GM10266 (cell line): Measurements from ENCODE around the gene STK10.
A peak's percentile ranks its signal among the peaks of the same experiment; 100 is the strongest.

ENCODE experiments used
- DNase-seq: peaks from one replicate; pipeline ENCODE4 v3.0.0; 2012; ENCODE audit errors: extremely low spot score
- TF ChIP-seq, protein P1 (sequence below): IDR thresholded peaks from 2 replicates; pipeline ENCODE4 v1.5.1; 2012; ENCODE audit warnings: mild to moderate bottlenecking, low read depth; ENCODE audit not compliant: control insufficient read depth, insufficient read depth; ENCODE audit errors: missing control alignments

STK10 gene

DNA sequence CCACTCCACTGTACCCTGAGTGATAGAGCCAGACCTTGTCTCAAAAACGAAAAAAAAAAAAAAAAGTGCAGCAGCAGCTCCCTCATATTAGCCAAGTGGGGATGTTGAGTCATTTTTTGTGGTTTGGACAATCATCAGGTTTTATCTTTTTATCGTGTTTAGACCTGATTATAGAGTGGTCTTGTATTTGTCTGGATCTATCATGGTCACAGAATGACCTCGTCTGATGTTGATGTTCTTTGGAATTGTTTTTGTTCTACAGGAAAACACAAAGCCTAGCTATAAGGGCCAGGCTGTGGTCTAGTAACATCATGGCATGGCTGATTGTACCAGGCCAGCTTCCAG is 179.9 kb downstream of the STK10 start:
- DNase-seq: no peak
- TF ChIP-seq, protein P1, sequence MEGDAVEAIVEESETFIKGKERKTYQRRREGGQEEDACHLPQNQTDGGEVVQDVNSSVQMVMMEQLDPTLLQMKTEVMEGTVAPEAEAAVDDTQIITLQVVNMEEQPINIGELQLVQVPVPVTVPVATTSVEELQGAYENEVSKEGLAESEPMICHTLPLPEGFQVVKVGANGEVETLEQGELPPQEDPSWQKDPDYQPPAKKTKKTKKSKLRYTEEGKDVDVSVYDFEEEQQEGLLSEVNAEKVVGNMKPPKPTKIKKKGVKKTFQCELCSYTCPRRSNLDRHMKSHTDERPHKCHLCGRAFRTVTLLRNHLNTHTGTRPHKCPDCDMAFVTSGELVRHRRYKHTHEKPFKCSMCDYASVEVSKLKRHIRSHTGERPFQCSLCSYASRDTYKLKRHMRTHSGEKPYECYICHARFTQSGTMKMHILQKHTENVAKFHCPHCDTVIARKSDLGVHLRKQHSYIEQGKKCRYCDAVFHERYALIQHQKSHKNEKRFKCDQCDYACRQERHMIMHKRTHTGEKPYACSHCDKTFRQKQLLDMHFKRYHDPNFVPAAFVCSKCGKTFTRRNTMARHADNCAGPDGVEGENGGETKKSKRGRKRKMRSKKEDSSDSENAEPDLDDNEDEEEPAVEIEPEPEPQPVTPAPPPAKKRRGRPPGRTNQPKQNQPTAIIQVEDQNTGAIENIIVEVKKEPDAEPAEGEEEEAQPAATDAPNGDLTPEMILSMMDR: no peak

DNA sequence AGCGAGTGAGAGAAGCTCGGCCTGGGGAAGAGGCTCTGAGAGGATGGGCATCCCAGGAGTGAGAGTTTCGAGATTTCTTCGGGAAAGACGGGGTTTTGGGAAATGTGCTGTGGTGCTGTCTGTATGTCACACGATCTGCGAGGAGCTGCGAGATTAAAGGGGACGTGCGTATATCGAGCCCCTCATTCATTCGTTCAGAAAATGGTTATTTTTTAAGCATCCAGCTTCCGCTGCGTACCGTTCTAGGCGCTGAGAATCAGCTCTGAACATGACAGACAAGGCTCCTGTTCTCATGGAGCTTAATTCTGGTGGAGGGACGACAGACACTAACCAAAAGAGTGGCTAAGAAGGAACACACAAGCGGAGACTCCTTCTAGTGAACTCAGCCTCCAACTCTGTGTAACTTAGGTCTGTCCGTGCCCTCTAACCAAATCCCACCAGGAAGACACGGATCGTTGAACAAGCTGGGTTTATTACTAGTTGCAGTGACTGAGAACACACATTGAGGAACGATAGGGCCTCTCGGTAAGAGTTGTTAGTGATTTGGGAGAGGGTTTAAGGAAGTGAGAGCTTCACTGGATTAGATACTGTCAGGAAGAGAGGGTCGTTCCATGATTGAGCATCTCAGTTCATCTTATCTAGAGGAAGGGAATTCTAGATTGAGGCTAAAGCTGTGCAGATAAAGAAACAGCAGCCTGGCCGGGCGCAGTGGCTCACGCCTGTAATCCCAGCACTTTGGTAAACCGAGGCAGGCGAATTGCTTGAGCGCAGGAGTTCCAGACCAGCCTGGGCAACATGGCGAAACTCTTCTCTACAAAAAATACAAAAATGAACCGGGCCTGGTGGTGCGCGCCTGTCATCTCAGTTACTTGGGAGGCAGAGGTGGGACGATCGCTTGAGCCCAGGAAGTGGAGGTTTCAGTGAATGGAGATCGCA is 180.6 kb downstream of the STK10 start:
- DNase-seq: peak; percentile 19
- TF ChIP-seq, protein P1: no peak

DNA sequence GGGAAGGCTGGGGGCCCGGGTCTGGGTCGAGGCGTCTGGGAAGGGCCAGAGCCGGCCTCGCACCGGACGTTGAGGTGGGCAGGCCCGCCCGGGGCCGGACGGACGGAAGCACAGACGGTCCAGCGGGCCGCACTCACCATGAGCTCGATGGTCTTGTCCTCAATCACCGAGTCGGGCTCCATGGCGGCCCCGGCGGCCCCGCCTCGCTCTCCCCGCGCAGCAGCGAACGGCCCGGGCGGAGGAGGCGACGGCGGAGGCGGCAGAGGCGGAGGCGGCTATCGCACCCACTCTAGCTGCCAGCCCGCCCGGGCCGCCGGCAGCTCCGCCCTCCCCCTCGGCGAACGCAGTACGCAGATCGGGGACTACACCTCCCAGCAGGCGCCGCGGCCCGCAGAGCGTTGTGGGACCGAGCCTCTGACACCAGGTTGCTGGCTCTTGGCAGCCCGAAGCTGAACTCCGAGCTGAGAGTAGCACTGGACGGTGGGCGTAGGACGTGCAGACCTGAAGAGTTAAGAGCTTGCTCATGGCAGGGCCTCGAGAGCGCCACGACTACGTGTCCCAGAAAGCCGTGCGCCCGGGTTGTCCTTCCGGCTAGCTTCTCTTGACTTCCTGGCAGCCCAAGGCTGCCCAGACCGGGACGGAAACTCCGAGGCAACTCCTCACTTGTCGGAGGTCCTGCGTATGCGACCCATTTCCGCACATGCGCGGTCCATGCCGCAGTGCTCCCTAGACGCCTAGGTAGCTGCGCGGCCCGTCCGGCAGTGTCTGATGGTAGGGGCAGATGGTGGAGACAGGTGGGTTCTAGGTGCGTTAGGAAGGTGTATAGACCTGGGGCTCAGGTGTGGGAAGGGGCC is 181.5 kb downstream of the STK10 start, which contains the start of gene FBXW11:
TSS of gene FBXW11 (minus strand) at position 318 of the 854 bp plus-strand sequence. CDS start at position 182, 136 bp downstream.
- peak; percentile 94 for DNase-seq
- TF ChIP-seq, protein P1: no peak

DNA sequence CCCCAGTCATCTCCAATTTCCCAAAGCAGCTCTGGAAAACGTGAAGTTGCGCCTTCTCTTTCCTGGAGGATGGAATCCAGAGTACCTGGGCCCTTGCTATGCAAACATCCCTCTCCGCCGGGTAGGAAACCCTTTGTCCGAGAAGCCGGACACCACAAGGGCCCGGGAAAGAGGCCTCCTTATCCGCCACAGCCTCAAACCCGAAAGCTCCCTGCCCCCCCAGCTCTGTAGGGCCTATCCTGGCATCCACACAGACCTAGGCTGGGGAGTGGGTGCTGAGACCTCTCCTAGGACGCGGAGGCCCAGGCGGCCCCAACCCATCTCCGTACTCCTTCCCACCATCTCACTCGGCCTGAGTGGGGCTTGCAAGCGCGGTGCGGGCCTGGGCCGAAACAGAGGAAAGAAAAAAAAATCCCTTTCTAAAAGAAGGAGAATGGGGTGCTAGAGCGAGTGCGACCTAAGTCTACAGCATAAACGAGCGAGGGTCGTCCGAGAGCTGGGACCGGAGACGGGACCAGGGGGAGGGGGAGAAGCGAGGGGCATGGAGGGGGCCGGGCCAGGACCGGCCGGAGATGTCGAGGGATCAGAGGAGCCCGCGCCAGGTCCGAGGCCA is 182.2 kb downstream of the STK10 start:
- DNase-seq: peak; percentile 14

DNA sequence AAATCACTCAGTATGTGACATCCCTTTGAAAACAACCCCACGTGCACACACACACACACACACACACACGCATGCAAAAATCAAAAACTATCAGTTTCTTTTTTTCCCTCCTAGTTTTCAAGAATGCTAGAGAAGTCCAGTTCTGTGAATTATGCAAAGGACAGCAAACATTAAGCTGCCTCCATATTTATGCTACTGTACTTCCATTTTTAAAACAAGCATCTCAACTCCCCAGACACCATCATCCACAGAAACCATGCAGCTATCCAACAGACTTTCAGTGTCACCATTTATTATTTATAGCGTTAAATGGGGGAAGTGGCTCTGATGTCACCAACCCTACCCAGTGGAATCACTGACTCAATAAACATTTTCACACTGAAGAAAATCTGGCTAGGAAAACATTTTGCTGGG is 183.2 kb downstream of the STK10 start:
- TF ChIP-seq, protein P1: no peak
- DNase-seq: peak; percentile 46

More for the DNA sequence above, 182.2 kb downstream of the STK10 start:
- TF ChIP-seq, protein P1: no peak

DNA sequence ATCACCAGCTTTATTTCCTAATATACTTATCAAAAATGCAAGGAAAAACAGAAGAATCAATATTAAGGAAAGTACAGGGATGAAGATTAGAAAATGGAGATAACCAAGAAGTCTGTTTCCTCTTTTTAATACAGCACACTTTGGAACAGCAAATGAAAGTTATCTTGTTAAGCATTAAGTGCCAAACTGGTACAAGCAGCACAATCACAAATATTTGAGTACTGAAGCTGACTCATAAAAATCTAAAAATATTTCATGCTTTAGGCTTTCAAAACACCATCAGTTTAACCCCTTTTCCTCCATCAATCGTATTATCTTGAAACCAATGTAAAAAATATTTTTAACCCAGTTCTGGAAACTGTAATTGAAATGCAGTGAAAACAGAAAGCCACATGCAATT is 184.3 kb downstream of the STK10 start:
- no peak for DNase-seq
- TF ChIP-seq, protein P1: no peak
